Measurements from ENCODE around the gene IGFLR1. TPM values are rescaled to one million over a fixed set of nuclear protein-coding genes. Genes with fewer than 3 reads are reported as not detected.

The IGFLR1 gene
- total RNA-seq, 4 donors from 2014 or later: 0.87 to 4.8 (median 4.3) TPM

DNA sequence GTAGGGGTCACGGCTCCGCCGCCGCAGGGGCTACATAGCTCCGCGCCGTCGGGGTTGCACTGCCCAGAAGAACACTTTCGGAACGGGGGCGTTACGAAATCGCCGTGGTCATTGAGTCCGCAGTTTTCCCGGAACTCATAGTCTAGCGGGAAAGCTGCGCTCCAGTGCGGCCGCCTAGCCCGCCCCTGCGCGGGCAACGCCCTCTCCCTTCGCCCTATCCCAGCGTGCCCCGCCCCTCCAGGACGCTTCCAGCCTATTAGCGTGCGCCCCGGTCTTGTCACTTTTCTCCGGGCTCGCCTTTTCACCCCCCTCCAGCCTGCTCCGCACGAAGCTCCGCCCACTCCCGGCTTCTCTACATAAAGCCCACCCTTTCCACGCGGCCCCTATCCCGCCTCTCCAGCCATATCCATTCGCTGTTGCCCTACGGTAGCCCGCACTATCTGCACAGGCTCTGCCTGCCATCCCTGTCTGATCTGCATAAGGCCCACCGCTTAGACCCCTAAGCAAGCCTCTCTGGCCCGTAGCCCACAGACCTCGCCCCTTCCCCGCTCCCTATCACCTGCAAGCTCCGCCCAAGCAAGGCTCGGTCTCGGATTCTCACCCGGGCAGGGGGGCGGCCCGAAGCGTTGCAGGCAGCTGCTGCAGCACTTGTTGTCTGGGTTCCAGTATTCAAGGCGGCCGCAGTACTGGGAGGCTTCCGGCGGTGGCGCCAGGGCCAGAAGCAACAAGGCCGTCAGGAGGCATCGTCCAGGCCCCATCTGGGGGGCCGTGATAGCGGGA is 1.6 kb downstream of the IGFLR1 start:
- TF ChIP-seq, protein P1, sequence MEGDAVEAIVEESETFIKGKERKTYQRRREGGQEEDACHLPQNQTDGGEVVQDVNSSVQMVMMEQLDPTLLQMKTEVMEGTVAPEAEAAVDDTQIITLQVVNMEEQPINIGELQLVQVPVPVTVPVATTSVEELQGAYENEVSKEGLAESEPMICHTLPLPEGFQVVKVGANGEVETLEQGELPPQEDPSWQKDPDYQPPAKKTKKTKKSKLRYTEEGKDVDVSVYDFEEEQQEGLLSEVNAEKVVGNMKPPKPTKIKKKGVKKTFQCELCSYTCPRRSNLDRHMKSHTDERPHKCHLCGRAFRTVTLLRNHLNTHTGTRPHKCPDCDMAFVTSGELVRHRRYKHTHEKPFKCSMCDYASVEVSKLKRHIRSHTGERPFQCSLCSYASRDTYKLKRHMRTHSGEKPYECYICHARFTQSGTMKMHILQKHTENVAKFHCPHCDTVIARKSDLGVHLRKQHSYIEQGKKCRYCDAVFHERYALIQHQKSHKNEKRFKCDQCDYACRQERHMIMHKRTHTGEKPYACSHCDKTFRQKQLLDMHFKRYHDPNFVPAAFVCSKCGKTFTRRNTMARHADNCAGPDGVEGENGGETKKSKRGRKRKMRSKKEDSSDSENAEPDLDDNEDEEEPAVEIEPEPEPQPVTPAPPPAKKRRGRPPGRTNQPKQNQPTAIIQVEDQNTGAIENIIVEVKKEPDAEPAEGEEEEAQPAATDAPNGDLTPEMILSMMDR (IDR thresholded peaks at IDR 0.05): peak in 1 of 6 experiments; percentile 29
- peak in 1 of 4 donors; percentile 51 for TF ChIP-seq POLR2A (IDR thresholded peaks at IDR 0.05)
- Histone ChIP-seq H3K4me1 (peaks cover 20 to 54% (median 22%) of the 10 kb centered on the region in 3 donors), H3K4me3 (peak overlapping the region; percentile 46 to 74 (median 60)), H3K27me3 (no peaks in the 10 kb centered on the region), H3K27ac (peak overlapping the region; percentile 69 to 92 (median 82)), H3K9me3 (no peaks in the 10 kb centered on the region), H3K36me3 (peaks cover 10 to 50% (median 27%) of the 10 kb centered on the region in 3 donors)
- intact Hi-C loops (cut with DNase I): no loop called here
- WGBS, 2 donors: 0% methylated on average over 25 to 36 of the region's 63 CpGs
- DNase-seq: peak; percentile 91

DNA sequence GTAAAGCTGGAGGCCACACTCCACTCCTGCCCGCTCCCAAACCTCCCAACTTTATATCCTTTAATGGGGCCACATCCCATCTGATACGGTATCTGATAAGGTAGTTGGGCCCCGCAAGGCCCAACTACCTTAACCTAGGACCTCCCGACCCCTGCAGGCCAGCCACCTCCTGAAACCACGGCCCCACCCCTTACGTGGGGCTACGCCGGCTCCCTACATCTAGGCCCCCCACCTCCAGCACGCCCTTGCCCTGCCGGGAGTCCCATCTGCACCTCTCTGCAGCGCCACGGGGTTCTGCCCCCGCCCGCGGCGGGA is 2.2 kb downstream of the IGFLR1 start:
- Histone ChIP-seq H3K36me3 (peaks cover 15 to 55% (median 27%) of the 10 kb centered on the region in 3 donors), H3K4me3 (peak overlapping the region; percentile 46 to 74 (median 60)), H3K9me3 (no peaks in the 10 kb centered on the region), H3K27me3 (no peaks in the 10 kb centered on the region), H3K27ac (peak overlapping the region; percentile 61 to 92 (median 82)), H3K4me1 (peaks cover 20 to 53% (median 22%) of the 10 kb centered on the region in 3 donors)
- no peak for TF ChIP-seq POLR2A (IDR thresholded peaks at IDR 0.05)
- TF ChIP-seq, protein P1 (IDR thresholded peaks at IDR 0.05): no peak
- no peak for DNase-seq
- intact Hi-C loops (cut with DNase I): no loop called here
- 7 to 8% methylated on average over 3 to 4 of the region's 16 CpGs for WGBS, 2 donors

DNA sequence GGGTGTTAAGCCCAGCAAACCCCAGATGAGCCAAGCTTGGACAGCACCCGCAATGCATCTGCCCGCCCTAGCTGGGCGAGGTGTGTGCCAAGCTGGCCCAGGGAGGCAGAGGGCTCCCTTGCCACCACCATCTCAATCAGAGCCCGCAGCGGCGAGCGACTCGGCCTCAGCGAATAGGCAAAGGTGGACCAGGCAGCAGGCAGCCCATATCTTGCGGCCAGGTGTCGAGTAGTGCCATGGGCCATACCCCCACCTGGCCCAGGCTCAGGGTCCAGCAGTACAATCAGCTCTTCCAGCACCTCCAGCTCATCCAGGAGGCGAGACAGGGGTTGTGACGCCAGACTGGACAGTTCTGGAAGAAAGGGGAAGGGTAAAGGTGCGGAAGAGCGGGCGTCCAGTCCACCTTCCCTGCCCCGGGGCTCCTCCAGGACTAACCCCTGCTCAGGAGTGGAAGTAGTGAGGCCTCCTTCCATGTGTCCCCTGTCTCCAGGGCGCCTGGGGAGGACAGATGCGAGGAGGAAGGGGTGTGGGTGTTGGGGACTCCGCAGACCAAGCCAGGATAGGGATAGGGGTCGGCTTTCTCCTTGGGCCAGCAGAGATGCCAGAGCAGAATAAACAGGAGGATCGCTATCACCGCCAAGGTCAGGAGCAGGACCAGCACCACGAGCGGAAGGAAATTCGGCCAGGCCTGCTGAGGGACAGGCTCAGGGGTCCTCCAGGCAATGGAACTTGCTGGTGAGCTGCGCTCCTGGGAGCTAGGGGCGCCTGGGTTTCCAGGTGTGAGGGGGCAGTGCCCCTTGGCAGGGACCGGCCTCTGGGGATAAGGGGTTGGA is 2.8 kb downstream of the IGFLR1 start:
- no peak for TF ChIP-seq POLR2A (IDR thresholded peaks at IDR 0.05)
- TF ChIP-seq, protein P1 (IDR thresholded peaks at IDR 0.05): no peak
- no peaks in the 10 kb centered on the region for H3K27me3 ChIP-seq
- H3K9me3 ChIP-seq: no peaks in the 10 kb centered on the region
- peak overlapping the region; percentile 46 to 74 (median 60) for H3K4me3 ChIP-seq
- intact Hi-C loops (cut with DNase I): no loop called here
- peak overlapping the region; percentile 61 to 92 (median 82) for H3K27ac ChIP-seq
- WGBS, 2 donors: 80 to 87% methylated on average over 1 to 9 of the region's 29 CpGs
- peaks cover 19 to 50% (median 21%) of the 10 kb centered on the region in 3 donors for H3K4me1 ChIP-seq
- peaks cover 18 to 61% (median 27%) of the 10 kb centered on the region in 3 donors for H3K36me3 ChIP-seq
- DNase-seq: no peak

DNA sequence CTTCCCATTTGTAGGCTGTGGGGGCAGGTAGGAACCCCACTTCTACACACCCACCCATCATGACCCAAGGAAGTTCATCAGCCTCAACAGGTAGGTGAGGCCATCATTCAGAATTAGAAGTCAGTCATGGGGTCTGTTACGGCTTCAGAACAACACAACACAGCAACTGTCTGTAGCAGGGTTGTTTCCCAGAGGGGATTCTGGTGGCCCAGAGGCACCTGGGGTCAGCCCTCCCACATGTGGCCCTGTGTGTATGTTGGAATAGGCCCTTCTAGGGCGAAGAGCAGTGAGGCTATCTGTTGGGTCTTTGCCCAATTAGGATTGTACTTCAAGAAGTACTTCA is 3.4 kb downstream of the IGFLR1 start:
- Histone ChIP-seq H3K36me3 (peaks cover 22 to 67% (median 32%) of the 10 kb centered on the region in 3 donors), H3K27ac (no peak overlapping the region), H3K4me3 (no peak overlapping the region), H3K4me1 (peaks cover 13 to 44% (median 15%) of the 10 kb centered on the region in 3 donors), H3K27me3 (no peaks in the 10 kb centered on the region), H3K9me3 (no peaks in the 10 kb centered on the region)
- TF ChIP-seq, protein P1 (IDR thresholded peaks at IDR 0.05): no peak
- TF ChIP-seq POLR2A (IDR thresholded peaks at IDR 0.05): no peak
- WGBS, 2 donors: 92 to 100% methylated on average over 1 to 2 of the region's 2 CpGs
- intact Hi-C loops (cut with DNase I): no loop called here
- DNase-seq: no peak

Measured in esophagus squamous epithelium (tissue), 5 donors.